OCI-LY3 (cell line): ENCODE measurements around the gene UCN2.

Experiments used
- H2AFZ ChIP-seq: fragments of 200-600, 300-600 bp; shearing (Covaris generic); 2 replicates; pipeline ENCODE4 v1.6.0; 2014; ENCODE audit warnings: antibody characterized with exemption, low read depth, low read length
- H3K27ac ChIP-seq: fragments of 200-600, 300-600 bp; sonication (generic); 2 replicates; pipeline ENCODE4 v1.5.1; 2014; ENCODE audit warnings: mild to moderate bottlenecking, low read length, moderate library complexity, mixed read lengths
- H3K27me3 ChIP-seq: fragments of 200-600, 300-600 bp; sonication (generic); 2 replicates; pipeline ENCODE4 v1.6.1; 2014; ENCODE audit warnings: low read depth, low read length, mixed read lengths
- H3K36me3 ChIP-seq: fragments of 200-600, 300-600 bp; sonication (generic); replicated peaks from 2 replicates; pipeline ENCODE3; 2014; ENCODE audit warnings: low read depth, low read length, mixed read lengths
- H3K4me1 ChIP-seq: fragments of 300-600, 200-600 bp; sonication (generic); 2 replicates; pipeline ENCODE4 v1.6.1; 2014; ENCODE audit warnings: low read length, mixed read lengths
- H3K4me2 ChIP-seq: fragments of 200-600, 300-600 bp; sonication (generic); 2 replicates; pipeline ENCODE4 v1.6.1; 2014; ENCODE audit warnings: low read length, mixed read lengths
- H3K4me3 ChIP-seq: fragments of 300-600, 200-600 bp; sonication (generic); 2 replicates; pipeline ENCODE4 v1.5.1; 2014; ENCODE audit warnings: antibody characterized with exemption, mild to moderate bottlenecking, low read length, moderate library complexity
- H3K79me2 ChIP-seq: fragments of 300-600, 200-600 bp; shearing (Covaris generic); 2 replicates; pipeline ENCODE4 v1.6.1; 2014; ENCODE audit warnings: mild to moderate bottlenecking, low read length, mixed read lengths
- H3K9ac ChIP-seq: fragments of 300-600, 200-600 bp; shearing (Covaris generic); 2 replicates; pipeline ENCODE4 v1.6.0; 2014; ENCODE audit warnings: mild to moderate bottlenecking, low read length, moderate library complexity
- H3K9me3 ChIP-seq: fragments of 200-600, 300-600 bp; shearing (Covaris generic); 2 replicates; pipeline ENCODE4 v1.6.1; 2014; ENCODE audit warnings: low read length, mixed read lengths; ENCODE audit not compliant: insufficient read depth
- H4K20me1 ChIP-seq: fragments of 200-600, 300-600 bp; sonication (generic); 2 replicates; pipeline ENCODE4 v1.6.1; 2016; ENCODE audit warnings: low read length, mixed read lengths; ENCODE audit not compliant: insufficient read depth
- EZH2phosphoT487 ChIP-seq: fragments of 200-600 bp; shearing (Covaris generic); IDR thresholded peaks from 2 replicates; pipeline ENCODE4 v1.6.1; 2018; ENCODE audit warnings: antibody characterized with exemption, mixed run types, low read depth
- TF ChIP-seq, protein P1 (sequence below): fragments of 200-600, 300-600 bp; sonication (generic); IDR thresholded peaks from 2 replicates; pipeline ENCODE4 v1.5.1; 2014; ENCODE audit warnings: antibody characterized with exemption, low read length, low read depth

The UCN2 gene

DNA sequence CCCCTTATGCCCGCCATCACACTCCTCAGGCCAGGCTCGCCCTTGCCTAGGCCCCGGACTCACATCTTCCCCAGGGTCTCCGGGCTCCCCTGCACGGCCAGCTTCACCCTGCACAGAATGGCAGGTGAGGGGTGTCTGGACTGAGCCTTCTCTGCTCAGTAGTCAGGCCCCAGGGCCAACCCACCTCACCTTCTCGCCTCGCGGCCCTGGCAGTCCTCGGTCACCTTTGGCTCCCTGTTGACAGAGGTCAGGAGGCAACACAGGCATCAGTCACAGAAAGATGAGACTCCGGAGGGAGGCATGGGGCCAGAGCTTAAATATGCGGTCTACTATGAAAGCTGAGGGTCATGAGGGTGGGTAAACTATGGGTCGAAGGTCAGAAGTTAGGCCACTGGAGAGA, 8.4 kb upstream of the UCN2 start:
- Histone ChIP-seq H2AFZ (no peak overlapping the region), H3K4me1 (no peaks in the 10 kb centered on the region), H3K4me3 (no peak overlapping the region), H3K9me3 (no peaks in the 10 kb centered on the region), H4K20me1 (no peaks in the 10 kb centered on the region), H3K4me2 (no peak overlapping the region), H3K79me2 (no peaks in the 10 kb centered on the region), H3K27ac (no peak overlapping the region), H3K9ac (no peak overlapping the region), H3K36me3 (no peaks in the 10 kb centered on the region), H3K27me3 (no peaks in the 10 kb centered on the region)
- TF ChIP-seq, protein P1, sequence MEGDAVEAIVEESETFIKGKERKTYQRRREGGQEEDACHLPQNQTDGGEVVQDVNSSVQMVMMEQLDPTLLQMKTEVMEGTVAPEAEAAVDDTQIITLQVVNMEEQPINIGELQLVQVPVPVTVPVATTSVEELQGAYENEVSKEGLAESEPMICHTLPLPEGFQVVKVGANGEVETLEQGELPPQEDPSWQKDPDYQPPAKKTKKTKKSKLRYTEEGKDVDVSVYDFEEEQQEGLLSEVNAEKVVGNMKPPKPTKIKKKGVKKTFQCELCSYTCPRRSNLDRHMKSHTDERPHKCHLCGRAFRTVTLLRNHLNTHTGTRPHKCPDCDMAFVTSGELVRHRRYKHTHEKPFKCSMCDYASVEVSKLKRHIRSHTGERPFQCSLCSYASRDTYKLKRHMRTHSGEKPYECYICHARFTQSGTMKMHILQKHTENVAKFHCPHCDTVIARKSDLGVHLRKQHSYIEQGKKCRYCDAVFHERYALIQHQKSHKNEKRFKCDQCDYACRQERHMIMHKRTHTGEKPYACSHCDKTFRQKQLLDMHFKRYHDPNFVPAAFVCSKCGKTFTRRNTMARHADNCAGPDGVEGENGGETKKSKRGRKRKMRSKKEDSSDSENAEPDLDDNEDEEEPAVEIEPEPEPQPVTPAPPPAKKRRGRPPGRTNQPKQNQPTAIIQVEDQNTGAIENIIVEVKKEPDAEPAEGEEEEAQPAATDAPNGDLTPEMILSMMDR: no peak
- TF ChIP-seq EZH2phosphoT487: no peak

DNA sequence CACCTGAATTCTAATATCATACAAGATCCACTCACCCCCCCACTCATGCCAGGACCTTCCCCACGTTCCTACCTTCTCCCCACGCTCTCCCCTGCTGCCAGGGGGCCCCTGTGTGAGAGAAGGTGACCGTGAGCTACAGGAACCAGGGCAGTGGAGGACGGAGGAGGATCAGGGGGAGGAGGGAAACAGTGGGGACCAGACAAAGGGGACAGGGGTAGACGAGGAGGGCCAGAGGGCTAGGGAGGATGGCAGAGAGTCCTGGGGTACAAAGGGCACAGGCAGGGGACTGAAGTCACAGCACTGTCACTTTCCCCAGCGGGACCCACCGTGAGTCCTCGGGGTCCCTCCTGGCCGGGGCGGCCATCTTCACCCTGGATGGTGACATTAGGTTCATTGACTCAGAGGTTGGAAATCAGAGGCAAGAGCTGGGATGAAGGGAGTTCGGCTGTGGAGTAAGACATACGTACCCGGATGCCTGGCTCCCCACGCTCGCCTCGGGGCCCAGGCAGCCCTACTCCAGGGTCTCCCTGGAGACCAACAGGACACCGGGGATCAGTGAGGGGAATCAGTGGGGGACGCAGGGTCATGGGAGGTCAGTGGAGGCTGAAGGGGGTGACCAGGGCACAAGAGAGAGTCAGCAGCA, 6.3 kb upstream of the UCN2 start:
- H3K9ac ChIP-seq: no peak overlapping the region
- H2AFZ ChIP-seq: no peak overlapping the region
- no peak overlapping the region for H3K4me3 ChIP-seq
- H3K4me1 ChIP-seq: no peaks in the 10 kb centered on the region; the same call in 1 of the 2 replicates
- no peak overlapping the region for H3K4me2 ChIP-seq
- H4K20me1 ChIP-seq: no peaks in the 10 kb centered on the region
- no peak for TF ChIP-seq EZH2phosphoT487
- TF ChIP-seq, protein P1: no peak
- H3K9me3 ChIP-seq: no peaks in the 10 kb centered on the region
- no peaks in the 10 kb centered on the region for H3K36me3 ChIP-seq
- no peak overlapping the region for H3K27ac ChIP-seq
- H3K27me3 ChIP-seq: no peaks in the 10 kb centered on the region
- no peaks in the 10 kb centered on the region for H3K79me2 ChIP-seq

DNA sequence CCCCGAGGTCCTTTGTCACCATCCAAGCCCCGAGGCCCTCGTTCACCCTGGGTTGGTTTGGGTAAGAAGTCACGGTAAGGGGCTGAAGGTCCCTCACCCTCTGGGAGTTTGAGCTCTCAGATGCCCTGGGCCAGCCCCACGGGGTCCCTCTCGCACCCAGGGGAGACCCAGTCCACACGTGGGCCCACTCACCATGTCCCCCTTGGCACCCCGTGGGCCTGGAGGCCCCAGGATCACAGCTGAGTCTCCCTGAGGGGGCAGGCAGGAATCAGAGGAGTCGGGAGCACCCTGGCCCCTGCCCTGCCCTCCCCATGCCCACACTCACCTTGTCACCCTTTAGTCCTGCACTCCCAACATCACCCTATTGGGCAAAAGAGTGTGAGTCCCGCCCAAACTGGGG, 5.8 kb upstream of the UCN2 start:
- no peaks in the 10 kb centered on the region for H3K27me3 ChIP-seq
- no peak overlapping the region for H3K4me2 ChIP-seq
- no peaks in the 10 kb centered on the region for H3K79me2 ChIP-seq
- no peak overlapping the region for H2AFZ ChIP-seq
- H3K4me1 ChIP-seq: no peaks in the 10 kb centered on the region; the same call in 1 of the 2 replicates
- TF ChIP-seq, protein P1: no peak
- no peak for TF ChIP-seq EZH2phosphoT487
- H3K9me3 ChIP-seq: no peaks in the 10 kb centered on the region
- no peak overlapping the region for H3K27ac ChIP-seq
- no peaks in the 10 kb centered on the region for H3K36me3 ChIP-seq
- no peaks in the 10 kb centered on the region for H4K20me1 ChIP-seq
- H3K9ac ChIP-seq: no peak overlapping the region
- H3K4me3 ChIP-seq: no peak overlapping the region

DNA sequence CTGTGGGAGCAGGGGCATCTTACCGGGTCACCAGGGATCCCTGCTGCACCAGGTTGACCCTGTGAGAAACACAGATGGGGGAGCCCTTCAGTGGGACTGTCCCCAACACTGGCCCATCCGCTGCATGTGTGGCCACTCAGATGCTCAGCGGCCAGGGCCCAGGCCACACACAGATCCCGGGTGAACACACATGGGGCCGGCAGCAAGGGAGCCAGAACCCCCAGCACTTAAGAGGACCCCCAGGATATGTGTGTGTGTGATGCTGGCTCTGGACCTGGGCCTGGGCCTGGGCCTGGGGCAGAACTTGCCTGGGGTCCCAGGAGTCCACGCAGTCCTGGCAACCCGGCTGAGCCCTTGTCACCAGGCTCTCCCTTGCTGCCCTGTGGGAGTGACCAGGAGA, 4.9 kb upstream of the UCN2 start:
- no peak overlapping the region for H3K27ac ChIP-seq
- TF ChIP-seq EZH2phosphoT487: no peak
- TF ChIP-seq, protein P1: no peak
- H3K79me2 ChIP-seq: no peaks in the 10 kb centered on the region
- no peaks in the 10 kb centered on the region for H3K36me3 ChIP-seq
- H3K9ac ChIP-seq: no peak overlapping the region
- H3K4me2 ChIP-seq: no peak overlapping the region
- no peak overlapping the region for H3K4me3 ChIP-seq
- no peak overlapping the region for H2AFZ ChIP-seq
- no peaks in the 10 kb centered on the region for H3K9me3 ChIP-seq
- H3K27me3 ChIP-seq: no peaks in the 10 kb centered on the region
- no peaks in the 10 kb centered on the region; the same call in 1 of the 2 replicates for H3K4me1 ChIP-seq
- no peaks in the 10 kb centered on the region for H4K20me1 ChIP-seq
